Daoy (cell line): ENCODE measurements around the gene ZRANB3. TPM values are rescaled to one million over a fixed set of nuclear protein-coding genes. Genes with fewer than 3 reads are reported as not detected.

Experiments used
- total RNA-seq: library from RNA; depleted of rRNA; stranded (reverse); fragments of >200 nt; shearing (Covaris generic); gene quantifications from 2 replicates; pipeline ENCODE4 v1.2.3, GENCODE V29; 2014; rRNA removed

ZRANB3 gene
- total RNA-seq, 1 experiment from 2014 or later = 11.7 TPM

Other genes starting within 250 kb of the ZRANB3 start
- 3.8 and 6.6 TPM in 2 replicates for gene R3HDM1, start 266 bp upstream of the ZRANB3 start, total RNA-seq
- gene UBXN4, start 210.6 kb upstream of the ZRANB3 start, total RNA-seq = 45.2 and 52.5 TPM in 2 replicates